HG03558 (cell line): ENCODE data around the gene MRPL18.
"Not testable (repeated sequence)": the region's sequence is repeated elsewhere in the genome, so short reads cannot be mapped to it uniquely, and the experiment has no call there.

Experiments
- ATAC-seq: cut with Tn5 transposase; IDR thresholded peaks from one replicate; pipeline ENCODE4 v1.9.1; 2021; ENCODE audit warnings: moderate number of reproducible peaks; ENCODE audit not compliant: unreplicated experiment; ENCODE audit errors: extremely low read depth

Gene MRPL18

GRCh38 chr6:159790149-159790955, at the start of gene MRPL18:
Gene MRPL18, plus strand, starts transcription at chr6:159790467. Its CDS starts 121 bp downstream, at chr6:159790588.
- ATAC-seq, result peak; percentile 80

GRCh38 chr6:159742165-159742564, 48.1 kb upstream of the MRPL18 start:
- no peak for ATAC-seq

- ATAC-seq, result no peak
These were observed 45.2 kb upstream of the MRPL18 start for GRCh38 chr6:159745081-159745480.

- ATAC-seq, result no peak
These were observed 43.5 kb upstream of the MRPL18 start for GRCh38 chr6:159746759-159747158.

- ATAC-seq, result not testable (repeated sequence)
These were observed 42.1 kb upstream of the MRPL18 start for GRCh38 chr6:159748127-159748526.

GRCh38 chr6:159751448-159751847, 38.8 kb upstream of the MRPL18 start:
- no peak for ATAC-seq

GRCh38 chr6:159753081-159753872, 37.0 kb upstream of the MRPL18 start:
- no peak for ATAC-seq

GRCh38 chr6:159754401-159754800, 35.9 kb upstream of the MRPL18 start:
- no peak for ATAC-seq

- no peak for ATAC-seq
These were observed 35.0 kb upstream of the MRPL18 start for GRCh38 chr6:159754959-159755914.

- no peak for ATAC-seq
These were observed 33.8 kb upstream of the MRPL18 start for GRCh38 chr6:159756508-159756907.

GRCh38 chr6:159758031-159759001, 32.0 kb upstream of the MRPL18 start:
- ATAC-seq, result no peak

GRCh38 chr6:159759645-159760044, 30.6 kb upstream of the MRPL18 start:
- ATAC-seq, result no peak

GRCh38 chr6:159760602-159761057, 29.6 kb upstream of the MRPL18 start:
- ATAC-seq, result no peak

- ATAC-seq, result no peak
These were observed 29.0 kb upstream of the MRPL18 start for GRCh38 chr6:159761129-159761872.

- peak; percentile 95 for ATAC-seq
These were observed 28.2 kb upstream of the MRPL18 start, which contains the start of gene ACAT2 for GRCh38 chr6:159761873-159762680. Gene ACAT2, plus strand, starts transcription at chr6:159762045. Its CDS starts 43 bp downstream, at chr6:159762088.

- ATAC-seq, result no peak
These were observed 27.5 kb upstream of the MRPL18 start for GRCh38 chr6:159762681-159763293.

GRCh38 chr6:159766906-159767305, 23.4 kb upstream of the MRPL18 start:
- no peak for ATAC-seq
